GM10847 (cell line): ENCODE data around the gene INF2.

Experiments used
- POLR2A ChIP-seq: IDR thresholded peaks from 2 replicates; pipeline ENCODE4 v1.6.1; 2011; ENCODE audit not compliant: insufficient read length; ENCODE audit errors: extremely low read depth

INF2 gene

GRCh38 chr14:104693482-104694431 lies 4.3 kb downstream of the INF2 start:
- TF ChIP-seq POLR2A = no peak

GRCh38 chr14:104694475-104694950 lies 5.1 kb downstream of the INF2 start:
- no peak for TF ChIP-seq POLR2A

DNA sequence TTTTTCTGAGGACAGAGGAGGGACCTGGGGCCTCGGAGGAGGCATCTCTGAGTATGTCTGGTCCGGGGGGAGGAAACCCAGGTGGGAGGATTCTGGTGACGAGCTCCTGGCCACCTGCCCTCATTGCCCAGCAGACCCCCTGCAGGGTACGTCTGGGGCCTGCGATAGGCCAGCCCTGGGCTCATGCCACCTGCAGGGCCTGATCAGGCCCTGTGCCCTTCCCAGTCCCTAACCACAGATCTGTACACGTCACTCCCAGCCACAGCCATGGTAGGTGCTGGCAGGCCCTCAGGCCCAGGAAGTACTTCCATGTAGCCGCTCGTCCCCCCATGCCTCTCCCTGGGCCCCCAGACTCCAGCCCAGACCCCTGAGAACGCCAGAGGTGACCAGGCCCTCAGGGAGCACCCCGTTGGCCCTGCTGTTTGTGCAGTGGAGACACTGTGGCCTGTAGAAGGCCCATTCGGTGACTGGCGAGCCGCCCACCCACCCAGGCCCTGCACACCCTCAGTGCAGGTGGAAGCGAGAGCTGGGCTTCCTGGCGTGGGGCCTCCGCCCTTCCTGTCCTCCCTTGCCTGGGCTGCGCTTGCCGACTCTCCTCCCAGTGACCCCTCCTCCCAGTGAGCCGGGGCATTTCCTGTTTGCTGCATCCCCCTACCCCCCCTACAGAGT lies 5.7 kb downstream of the INF2 start:
- TF ChIP-seq POLR2A = no peak

DNA sequence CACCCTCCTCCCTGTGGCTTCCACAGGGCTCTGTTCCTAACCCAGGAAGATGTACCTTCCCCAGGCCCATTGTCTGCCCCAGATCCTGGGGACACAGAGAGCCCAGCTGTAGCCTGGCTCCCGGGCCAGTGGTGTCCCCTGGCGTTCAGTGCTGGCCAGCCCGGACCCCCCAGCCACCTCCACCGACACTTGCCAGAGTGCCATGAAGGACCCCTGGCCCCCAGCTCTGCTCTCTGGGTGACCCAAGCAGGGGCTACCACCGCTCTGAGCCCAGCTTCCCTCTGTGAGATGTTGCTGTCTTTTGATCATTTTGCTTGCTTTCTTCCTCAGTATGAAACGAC lies 6.2 kb downstream of the INF2 start:
- no peak for TF ChIP-seq POLR2A

GRCh38 chr14:104696671-104697316 lies 7.4 kb downstream of the INF2 start:
- no peak for TF ChIP-seq POLR2A

GRCh38 chr14:104697317-104697703 lies 7.9 kb downstream of the INF2 start:
- no peak for TF ChIP-seq POLR2A

GRCh38 chr14:104697892-104698583 lies 8.6 kb downstream of the INF2 start:
- no peak for TF ChIP-seq POLR2A

DNA sequence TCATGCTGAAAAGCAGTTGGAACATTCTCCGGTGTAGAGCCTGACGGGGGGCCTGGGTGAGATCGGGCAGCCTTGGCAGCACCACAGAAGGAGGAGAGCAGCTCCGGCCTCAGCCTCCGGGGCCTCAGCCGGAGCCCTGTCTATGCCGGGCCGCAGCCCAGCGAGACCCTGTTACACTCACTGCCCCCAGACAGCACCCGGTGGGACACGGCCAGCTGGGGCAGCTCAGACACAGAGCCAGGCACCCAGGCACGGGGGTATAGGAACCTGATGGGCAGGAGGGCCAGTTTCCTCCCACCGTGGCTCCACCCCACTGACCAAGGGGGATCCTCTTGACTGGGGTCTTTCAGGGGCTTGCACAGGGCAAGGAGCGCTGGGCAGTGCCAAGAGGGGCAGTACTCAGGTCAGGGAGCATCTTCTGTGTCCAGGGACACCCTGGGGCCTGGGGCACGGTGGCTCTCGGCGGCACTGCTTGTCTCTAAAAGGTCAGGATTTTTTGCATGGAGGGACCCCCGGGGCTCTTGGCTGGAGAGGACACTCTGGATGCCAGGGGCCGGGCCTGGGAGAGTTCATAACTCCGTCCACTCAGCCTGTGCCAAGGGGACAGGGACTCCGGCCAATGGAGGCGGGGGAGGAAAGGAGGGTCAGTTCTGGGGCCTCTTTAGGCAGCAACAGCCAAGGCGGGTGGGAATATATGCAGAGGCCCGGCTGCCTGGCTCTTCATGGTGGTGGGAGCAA lies 9.4 kb downstream of the INF2 start:
- TF ChIP-seq POLR2A = no peak

GRCh38 chr14:104699426-104699748 lies 10.0 kb downstream of the INF2 start:
- no peak for TF ChIP-seq POLR2A

GRCh38 chr14:104700225-104700651 lies 10.8 kb downstream of the INF2 start:
- TF ChIP-seq POLR2A = no peak

GRCh38 chr14:104700747-104701217 lies 11.4 kb downstream of the INF2 start:
- TF ChIP-seq POLR2A = no peak

- no peak for TF ChIP-seq POLR2A
These were observed 12.1 kb downstream of the INF2 start for GRCh38 chr14:104701383-104702076.

- no peak for TF ChIP-seq POLR2A
These were observed 12.7 kb downstream of the INF2 start for GRCh38 chr14:104702106-104702505.

DNA sequence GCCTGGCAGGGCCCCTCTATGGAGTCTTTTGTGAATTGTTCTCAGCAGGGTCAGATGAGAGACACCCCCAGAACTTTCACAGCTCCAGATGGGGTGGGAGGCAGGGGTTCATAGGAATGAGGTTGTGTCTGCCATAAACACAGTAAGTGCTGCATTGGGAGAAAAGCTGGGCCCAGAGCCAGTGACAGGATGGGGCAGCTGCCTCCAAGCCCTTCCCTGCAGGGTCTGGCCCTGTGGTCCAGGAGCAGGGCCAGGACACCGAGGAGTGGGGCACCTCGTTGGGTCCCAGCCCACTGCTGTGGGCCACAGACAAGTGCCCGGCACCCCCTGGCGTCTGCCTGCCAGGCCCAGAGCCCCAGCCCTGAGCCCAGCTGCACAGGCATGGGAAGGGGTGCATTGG lies 13.3 kb downstream of the INF2 start:
- TF ChIP-seq POLR2A = no peak

GRCh38 chr14:104703269-104703668 lies 13.9 kb downstream of the INF2 start:
- no peak for TF ChIP-seq POLR2A
